ENCODE data around the gene MRPL20.
"Not testable (repeated sequence)": the region's sequence is repeated elsewhere in the genome, so short reads cannot be mapped to it uniquely, and the experiment has no call there.

MRPL20 gene

GRCh38 chr1:1393428-1393827 lies 13.7 kb downstream of the MRPL20 start:
- H3K9me3 Mint-ChIP-seq, result no peaks in the 10 kb centered on the region
- no peak overlapping the region for H3K4me3 Mint-ChIP-seq
- DNase-seq (no peak), ATAC-seq (no peak)
- no peaks in the 10 kb centered on the region for H3K27me3 Mint-ChIP-seq
- peaks cover 46% of the 10 kb centered on the region for H3K4me1 Mint-ChIP-seq
- H3K27ac Mint-ChIP-seq, result no peak overlapping the region

GRCh38 chr1:1393014-1393413 lies 14.1 kb downstream of the MRPL20 start:
- no peak overlapping the region for H3K4me3 Mint-ChIP-seq
- ATAC-seq (no peak), DNase-seq (no peak)
- no peaks in the 10 kb centered on the region for H3K9me3 Mint-ChIP-seq
- peaks cover 42% of the 10 kb centered on the region for H3K4me1 Mint-ChIP-seq
- H3K27me3 Mint-ChIP-seq, result no peaks in the 10 kb centered on the region
- H3K27ac Mint-ChIP-seq, result no peak overlapping the region

DNA sequence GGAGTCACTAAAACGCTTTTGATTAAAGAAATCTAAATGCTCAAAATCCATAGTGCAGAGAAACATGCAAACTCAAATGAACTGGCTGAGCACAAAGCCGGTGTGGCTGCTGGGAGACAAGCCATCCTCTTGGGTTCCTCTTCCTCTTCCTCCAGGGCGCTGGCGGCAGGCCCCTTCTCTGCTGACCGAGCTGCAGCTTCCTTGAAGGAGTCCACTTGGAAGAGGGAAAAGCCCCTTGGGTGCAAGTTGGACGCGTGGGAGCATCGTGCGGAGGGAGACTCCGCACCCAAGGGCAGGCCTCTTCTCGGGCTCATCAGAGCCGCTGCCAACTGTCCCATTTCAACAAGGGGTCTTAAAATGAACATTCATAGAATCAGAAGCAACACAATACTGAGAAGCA lies 15.9 kb downstream of the MRPL20 start:
- Mint-ChIP-seq H3K27ac (peak overlapping the region; percentile 37 to 42), H3K27me3 (no peaks in the 10 kb centered on the region), H3K9me3 (no peaks in the 10 kb centered on the region), H3K4me3 (no peak overlapping the region), H3K4me1 (peaks cover 31% of the 10 kb centered on the region)
- ATAC-seq, result no peak
- DNase-seq, result no peak

GRCh38 chr1:1390675-1391074 lies 16.4 kb downstream of the MRPL20 start:
- H3K27me3 Mint-ChIP-seq, result no peaks in the 10 kb centered on the region
- no peak overlapping the region for H3K4me3 Mint-ChIP-seq
- H3K27ac Mint-ChIP-seq, result peak overlapping the region in 1 of 2 donors; percentile 37
- no peak for ATAC-seq
- H3K9me3 Mint-ChIP-seq, result no peaks in the 10 kb centered on the region
- DNase-seq, result no peak
- H3K4me1 Mint-ChIP-seq, result peaks cover 28% of the 10 kb centered on the region

- ATAC-seq, result no peak
- no peaks in the 10 kb centered on the region for H3K9me3 Mint-ChIP-seq
- H3K27ac Mint-ChIP-seq, result peak overlapping the region in 1 of 2 donors; percentile 67
- no peak overlapping the region for H3K4me3 Mint-ChIP-seq
- H3K27me3 Mint-ChIP-seq, result no peaks in the 10 kb centered on the region
- peaks cover 13% of the 10 kb centered on the region for H3K4me1 Mint-ChIP-seq
- no peak for DNase-seq
Observed at GRCh38 chr1:1388078-1388472, 19.0 kb downstream of the MRPL20 start.

DNA sequence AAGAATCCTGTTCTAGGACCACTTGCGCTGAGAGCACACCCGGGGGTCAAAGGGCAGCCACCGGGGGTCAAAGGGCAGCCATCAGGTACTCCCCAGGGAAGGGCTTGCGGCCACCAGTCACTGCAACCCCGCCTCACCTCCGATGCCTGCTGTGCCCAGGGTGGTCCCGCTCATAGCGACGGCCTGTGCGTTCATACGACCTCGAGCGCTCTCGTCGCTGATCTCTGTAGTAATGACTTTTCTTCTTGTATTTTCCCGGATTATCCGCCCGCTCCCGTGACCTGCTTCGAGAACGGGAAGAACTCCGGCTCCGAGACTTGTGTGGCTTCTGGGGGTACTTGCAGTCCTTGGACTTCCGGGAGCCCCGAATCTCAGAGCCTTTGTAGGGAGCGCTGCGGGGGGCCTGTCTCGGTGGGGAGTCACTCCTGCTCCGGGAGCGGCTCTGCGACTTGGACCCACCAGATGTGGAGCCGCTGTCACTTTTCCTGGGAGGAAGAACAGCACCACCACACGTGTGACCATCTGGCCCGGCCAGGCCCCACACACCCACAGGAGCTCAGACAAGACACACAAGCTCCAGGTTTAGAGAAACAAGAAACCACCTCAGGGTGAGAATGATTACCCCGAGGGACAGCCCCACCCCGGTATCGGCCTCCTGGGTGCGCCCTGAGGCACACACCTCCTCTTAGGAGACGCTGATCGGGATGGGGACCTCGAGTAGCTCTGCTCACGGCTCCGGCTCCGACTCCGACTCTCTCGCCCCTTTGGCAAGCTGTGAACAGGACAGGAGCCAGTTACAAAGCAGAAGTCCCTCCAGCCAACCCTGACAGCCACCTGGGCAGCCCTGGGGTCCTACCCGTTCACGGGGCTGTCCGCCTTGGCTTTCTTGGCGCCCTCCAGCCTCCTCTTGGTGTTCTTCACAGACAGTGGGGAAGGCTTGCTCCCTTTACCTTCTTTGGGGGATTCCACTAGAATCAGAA lies 19.7 kb downstream of the MRPL20 start:
- no peak overlapping the region for H3K4me3 Mint-ChIP-seq
- H3K4me1 Mint-ChIP-seq, result peaks cover 7% of the 10 kb centered on the region
- H3K27me3 Mint-ChIP-seq, result no peaks in the 10 kb centered on the region
- ATAC-seq (no peak), DNase-seq (no peak)
- no peaks in the 10 kb centered on the region for H3K9me3 Mint-ChIP-seq
- H3K27ac Mint-ChIP-seq, result peak overlapping the region in 1 of 2 donors; percentile 67

DNA sequence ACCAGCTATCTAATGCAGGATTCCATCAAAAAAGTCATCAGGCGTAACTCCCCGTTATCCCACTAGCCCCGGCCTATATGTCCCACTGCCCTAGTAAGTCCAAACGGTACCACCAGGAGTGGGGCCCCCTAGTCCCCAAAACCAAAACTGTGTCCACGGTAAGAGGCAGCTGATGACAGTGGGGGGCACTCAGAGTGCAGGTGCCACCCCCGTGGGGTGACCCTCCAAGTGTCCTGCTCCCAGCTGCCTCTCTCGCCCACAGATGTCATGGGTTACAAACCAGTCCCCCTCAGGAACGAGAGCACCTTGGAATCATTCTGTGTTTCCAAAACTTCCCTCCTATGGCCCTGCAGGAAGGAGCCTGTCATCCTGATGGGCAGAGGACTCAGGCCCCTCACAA lies 21.2 kb downstream of the MRPL20 start:
- ATAC-seq (no peak), DNase-seq (no peak)
- Mint-ChIP-seq H3K4me3 (no peak overlapping the region), H3K9me3 (no peaks in the 10 kb centered on the region), H3K4me1 (no peaks in the 10 kb centered on the region), H3K27me3 (no peaks in the 10 kb centered on the region), H3K27ac (no peak overlapping the region)

- H3K27ac Mint-ChIP-seq, result peak overlapping the region in 1 of 2 donors; percentile 54
- not testable (repeated sequence) for H3K9me3 Mint-ChIP-seq, ATAC-seq, H3K4me1 Mint-ChIP-seq, H3K27me3 Mint-ChIP-seq, DNase-seq, H3K4me3 Mint-ChIP-seq
Observed at GRCh38 chr1:1385339-1385738, 21.8 kb downstream of the MRPL20 start.

DNA sequence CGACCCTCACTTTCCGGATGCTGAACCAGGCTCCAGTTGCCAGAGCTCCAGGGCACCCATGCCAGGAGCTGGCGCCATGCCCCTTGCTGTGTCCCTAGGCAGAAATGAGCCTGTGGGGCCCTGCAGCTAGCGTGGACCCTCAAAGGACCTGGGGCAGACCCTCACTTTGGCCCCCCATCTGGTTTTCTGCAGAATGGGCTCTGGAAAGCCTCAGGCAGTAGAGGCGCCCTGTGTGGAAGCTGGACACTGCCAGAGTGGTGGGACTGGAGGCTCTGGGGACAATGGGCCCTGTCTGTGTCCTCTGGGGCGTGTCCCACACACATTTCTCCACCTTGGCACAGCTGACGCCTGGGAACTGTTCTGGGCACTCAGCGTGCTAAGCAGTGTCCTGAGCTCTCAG lies 25.8 kb downstream of the MRPL20 start:
- H3K27me3 Mint-ChIP-seq, result no peaks in the 10 kb centered on the region
- H3K27ac Mint-ChIP-seq, result no peak overlapping the region
- H3K4me1 Mint-ChIP-seq, result peaks cover 6% of the 10 kb centered on the region
- ATAC-seq (no peak), DNase-seq (no peak)
- H3K9me3 Mint-ChIP-seq, result no peaks in the 10 kb centered on the region
- no peak overlapping the region for H3K4me3 Mint-ChIP-seq

GRCh38 chr1:1380860-1381259 lies 26.2 kb downstream of the MRPL20 start:
- ATAC-seq, result no peak
- Mint-ChIP-seq H3K27me3 (no peaks in the 10 kb centered on the region), H3K27ac (no peak overlapping the region), H3K4me3 (no peak overlapping the region), H3K4me1 (peaks cover 10% of the 10 kb centered on the region), H3K9me3 (no peaks in the 10 kb centered on the region)
- DNase-seq, result no peak

DNA sequence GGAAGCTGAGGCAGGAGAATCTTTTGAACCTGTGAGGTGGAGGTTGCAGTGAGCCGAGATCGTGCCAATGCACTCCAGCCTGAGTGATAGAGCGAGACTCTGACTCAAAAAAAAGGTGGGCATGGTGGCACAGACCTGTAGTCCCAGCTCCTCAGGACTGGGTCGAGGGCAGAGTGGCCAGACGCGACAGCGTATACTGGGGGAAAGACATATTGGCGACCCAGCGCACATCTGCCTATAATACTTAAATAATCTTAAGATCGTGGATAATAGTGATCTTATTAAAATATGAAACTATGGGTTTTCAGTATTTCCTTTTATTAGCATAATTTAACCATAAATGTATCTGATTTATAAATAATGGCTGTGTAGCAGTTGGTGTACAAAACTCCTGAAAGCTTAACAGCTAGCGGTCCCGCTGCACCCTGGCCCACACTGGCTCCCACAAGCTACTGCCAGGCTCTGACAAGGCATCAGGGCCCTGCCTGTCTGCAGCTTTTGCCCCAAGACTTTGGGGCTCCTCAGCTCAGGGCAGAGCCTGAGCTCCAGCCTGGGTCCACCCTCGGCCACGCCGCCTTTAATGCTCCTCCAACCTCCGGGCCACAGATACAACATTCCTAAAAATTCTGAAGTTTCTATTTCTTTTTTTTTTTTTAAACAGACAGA lies 29.4 kb downstream of the MRPL20 start:
- no peaks in the 10 kb centered on the region for H3K9me3 Mint-ChIP-seq
- no peak overlapping the region for H3K4me3 Mint-ChIP-seq
- ATAC-seq (no peak), DNase-seq (no peak)
- no peak overlapping the region for H3K27ac Mint-ChIP-seq
- no peaks in the 10 kb centered on the region for H3K27me3 Mint-ChIP-seq
- H3K4me1 Mint-ChIP-seq, result peaks cover 29% of the 10 kb centered on the region

GRCh38 chr1:1376551-1377226 lies 30.4 kb downstream of the MRPL20 start:
- Mint-ChIP-seq H3K4me3 (peak overlapping the region; percentile 89 to 90), H3K27ac (peak overlapping the region in 1 of 2 donors; percentile 52), H3K4me1 (peaks cover 38% of the 10 kb centered on the region), H3K27me3 (no peaks in the 10 kb centered on the region), H3K9me3 (no peaks in the 10 kb centered on the region)
- DNase-seq (no peak), ATAC-seq (no peak)

- Mint-ChIP-seq H3K9me3 (no peaks in the 10 kb centered on the region), H3K4me3 (peak within 1 kb of the TSS; percentile 89 to 90), H3K4me1 (peaks cover 49% of the 10 kb centered on the region), H3K27me3 (no peaks in the 10 kb centered on the region), H3K27ac (peak within 1 kb of the TSS; percentile 96 to 98)
- DNase-seq (peak; percentile 97 to 99), ATAC-seq (peak; percentile 90)
Observed at GRCh38 chr1:1374929-1375662, 32.0 kb downstream of the MRPL20 start, which contains the start of gene AURKAIP1. Gene AURKAIP1 (minus strand): TSS chr1:1375207. CDS start chr1:1374756, 451 bp downstream.

GRCh38 chr1:1374589-1374928 lies 32.5 kb downstream of the MRPL20 start:
- peaks cover 49% of the 10 kb centered on the region for H3K4me1 Mint-ChIP-seq
- no peaks in the 10 kb centered on the region for H3K27me3 Mint-ChIP-seq
- H3K9me3 Mint-ChIP-seq, result no peaks in the 10 kb centered on the region
- DNase-seq, result no peak
- peak overlapping the region; percentile 89 to 90 for H3K4me3 Mint-ChIP-seq
- peak overlapping the region; percentile 61 to 98 for H3K27ac Mint-ChIP-seq
- no peak for ATAC-seq

Measured in stimulated activated naive CD8-positive, alpha-beta T cell treated with anti-CD3 and anti-CD28 coated beads, Interleukin-15, amount 100 ng/mL, for 72 hours (primary cell).